HG02885 (cell line): ENCODE measurements around the gene CUEDC1.

ENCODE experiments used
- ATAC-seq: cut with Tn5 transposase; IDR thresholded peaks from one replicate; pipeline ENCODE4 v1.9.1; 2021; ENCODE audit warnings: mild to moderate bottlenecking; ENCODE audit not compliant: unreplicated experiment, poor library complexity

CUEDC1 gene

DNA sequence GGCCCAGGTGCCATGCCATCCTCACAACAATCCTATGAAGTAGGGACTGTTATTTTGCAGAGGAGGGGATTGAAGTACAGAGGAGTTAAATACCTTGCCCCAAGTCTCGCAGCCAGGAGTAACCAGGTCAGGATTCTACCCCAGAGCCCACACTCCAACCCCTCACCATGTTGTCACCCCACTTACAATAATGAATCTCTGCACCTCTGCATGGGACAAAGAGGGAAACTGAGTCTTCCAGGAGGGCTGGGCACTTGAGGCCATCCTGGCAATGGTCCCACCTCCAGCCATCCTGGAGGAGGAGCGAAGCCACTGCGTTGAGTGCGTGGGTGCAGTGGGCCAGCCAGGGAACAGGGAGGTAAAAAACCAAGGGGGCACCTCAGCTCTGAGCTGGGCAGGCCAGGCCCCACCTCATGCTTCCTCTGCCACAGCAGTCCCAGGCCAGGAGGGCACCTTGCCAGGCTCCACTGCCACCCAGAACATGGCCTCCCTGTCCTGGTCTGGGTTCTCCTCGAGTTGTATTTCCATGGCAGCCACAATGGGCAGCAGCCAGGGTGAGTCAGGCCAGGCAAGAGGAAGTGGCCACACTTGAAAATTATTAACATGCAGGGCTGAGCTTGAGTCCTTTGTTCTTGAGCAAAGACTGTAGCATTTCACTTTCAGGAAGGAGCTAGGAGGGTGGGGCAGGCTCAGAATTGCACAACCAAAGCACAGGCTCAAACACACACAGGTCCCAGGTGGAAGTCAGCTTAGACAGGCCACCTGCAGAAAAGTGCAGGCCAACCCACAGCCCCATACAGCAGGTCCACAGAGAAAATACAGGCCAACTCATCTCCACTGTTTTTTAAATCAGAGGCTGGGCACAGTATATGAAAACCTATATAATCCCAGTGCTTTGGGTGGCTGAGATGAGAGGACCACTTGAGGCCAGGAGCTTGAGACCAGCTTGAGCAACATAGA lies 52.1 kb downstream of the CUEDC1 start:
- ATAC-seq: peak; percentile 66

DNA sequence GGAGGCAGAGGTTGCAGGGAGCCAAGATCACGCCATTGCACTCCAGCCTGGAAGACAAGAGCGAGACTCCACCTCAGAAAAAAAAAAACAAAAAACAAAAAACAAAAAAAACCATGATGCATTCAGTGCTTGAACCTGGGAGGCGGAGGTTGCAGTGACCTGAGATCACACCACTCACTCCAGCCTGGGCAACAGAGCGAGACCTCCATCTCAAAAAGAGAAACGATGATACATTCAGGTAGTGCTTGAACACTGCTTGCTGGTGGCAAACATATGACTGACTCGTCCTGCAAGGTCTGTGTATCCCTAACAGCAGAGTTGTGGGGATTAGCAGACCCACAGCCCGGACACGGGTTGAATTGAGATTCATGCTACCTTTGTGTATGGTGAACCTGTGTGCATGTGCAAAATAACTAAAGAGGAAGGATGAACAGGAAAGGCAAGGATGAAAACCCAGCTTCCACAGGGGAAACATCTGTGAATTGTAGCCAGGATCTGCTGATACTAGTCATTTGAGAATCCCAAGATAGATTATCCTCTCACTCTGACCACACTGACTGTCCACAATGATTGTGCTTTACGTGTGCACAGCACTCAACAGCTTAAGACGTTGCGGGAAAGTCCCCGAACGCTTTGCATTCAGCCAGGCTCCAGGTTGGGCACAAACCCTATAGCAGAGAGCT lies 53.0 kb downstream of the CUEDC1 start:
- ATAC-seq: peak; percentile 66

DNA sequence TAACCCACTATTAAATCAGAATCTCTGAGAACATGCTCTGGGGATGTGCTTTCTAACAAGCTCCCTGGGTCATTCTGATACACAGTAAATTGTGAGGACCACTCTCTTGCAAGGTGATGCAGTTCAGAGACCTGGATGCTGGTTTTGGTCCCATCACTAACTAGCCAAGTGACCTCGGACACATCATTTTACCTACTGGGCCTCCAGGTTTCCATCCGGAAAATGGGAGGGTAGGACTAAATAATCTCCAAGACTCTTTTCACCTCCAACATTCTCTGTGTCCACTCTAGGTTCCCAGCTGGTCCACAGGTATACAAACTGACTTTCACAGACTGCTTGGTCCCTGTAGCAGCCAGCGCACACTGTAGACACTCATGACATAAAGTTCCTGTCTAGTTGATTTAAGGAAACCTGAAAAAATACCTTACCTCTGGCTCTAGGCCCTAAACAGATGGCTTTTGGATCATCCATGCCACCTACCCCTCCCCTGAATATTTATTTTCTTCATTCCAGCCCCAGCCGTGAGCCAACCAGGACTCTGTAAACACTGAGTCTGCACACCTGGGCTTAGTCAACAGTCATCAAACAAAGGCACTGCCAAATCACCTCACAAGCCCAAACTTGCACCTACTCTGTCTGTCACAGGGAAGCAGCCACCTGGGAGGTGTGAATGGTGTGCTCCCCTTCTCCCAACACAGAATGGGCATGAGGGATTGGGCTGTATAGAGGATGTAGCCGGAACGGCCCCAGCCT lies 54.0 kb downstream of the CUEDC1 start:
- ATAC-seq: no peak

DNA sequence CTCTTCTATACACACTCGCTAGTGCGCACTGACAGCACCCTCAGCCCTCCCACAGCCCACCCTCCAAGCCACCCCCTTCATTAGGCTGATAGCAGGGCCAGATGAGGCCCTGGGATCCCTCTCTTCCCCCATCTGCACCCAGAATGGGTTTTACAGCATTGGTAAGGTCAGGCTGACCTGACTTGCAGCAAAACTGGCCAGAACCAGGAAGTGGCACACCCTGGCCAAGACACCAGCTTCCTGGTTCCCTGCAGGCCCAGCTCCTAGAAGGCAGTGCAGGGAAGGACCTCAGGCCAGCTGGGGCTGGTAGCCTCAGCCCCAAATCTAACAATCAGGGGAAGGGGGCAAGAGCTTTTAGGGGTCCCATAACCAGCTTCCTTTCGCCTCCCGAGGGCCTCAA lies 55.4 kb downstream of the CUEDC1 start:
- no peak for ATAC-seq

DNA sequence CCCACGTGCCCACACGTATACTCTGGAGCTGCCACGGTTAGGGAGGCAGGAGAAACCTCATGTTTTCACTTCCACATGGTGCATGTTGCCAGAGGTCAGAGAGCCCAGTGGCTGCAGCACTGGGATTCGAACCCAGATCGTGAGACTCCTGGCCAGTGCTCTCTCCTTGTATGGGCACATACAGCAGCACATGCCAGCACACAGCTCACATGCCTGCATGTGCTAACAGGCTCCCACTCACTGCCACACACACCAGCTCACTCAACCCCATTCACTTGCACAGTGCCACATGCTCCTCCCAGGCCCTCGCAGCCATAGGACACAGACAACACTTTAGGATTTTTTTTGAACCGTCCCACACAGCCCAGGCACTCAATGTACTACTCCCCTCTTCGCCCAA lies 55.8 kb downstream of the CUEDC1 start:
- ATAC-seq: no peak

DNA sequence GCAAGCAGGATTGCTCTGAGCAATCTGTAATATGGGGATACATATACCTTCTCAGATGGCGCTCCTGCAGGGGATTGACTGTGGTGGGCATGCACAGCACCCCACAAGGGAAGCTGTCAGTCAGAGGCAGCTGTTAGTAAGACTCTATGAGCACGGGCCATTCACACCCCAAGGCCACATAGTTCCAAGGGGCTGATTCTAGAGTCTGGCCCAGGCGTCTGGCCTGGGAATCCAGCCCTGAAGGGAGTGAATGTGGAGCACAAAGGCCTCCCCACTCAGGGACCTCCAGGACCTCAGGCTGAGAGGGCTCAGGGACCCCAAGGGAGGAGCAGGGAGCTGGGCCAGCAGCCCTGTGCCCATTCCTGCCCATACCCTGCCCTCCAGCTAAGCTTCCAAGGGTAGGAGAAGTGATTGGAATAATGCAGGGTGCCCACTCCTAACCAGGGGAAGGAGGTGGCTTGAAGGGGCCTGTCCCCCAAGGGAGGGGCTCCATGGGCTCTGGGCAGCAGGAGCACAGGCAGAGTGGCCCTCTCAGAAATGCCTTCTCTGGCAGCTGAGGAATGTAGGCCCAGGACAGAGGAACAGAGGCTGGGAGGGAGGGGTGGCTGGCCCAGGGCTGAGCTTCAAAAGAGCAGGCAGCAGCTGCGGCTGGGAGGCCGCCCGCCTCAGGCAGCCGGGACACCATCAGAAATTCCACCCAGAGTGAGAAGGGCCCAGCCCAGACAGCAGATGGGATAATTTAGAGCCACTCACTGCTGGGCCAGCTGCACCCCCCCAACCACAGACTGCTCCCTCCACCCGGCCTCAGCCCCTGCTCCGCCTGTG lies 56.5 kb downstream of the CUEDC1 start:
- no peak for ATAC-seq

DNA sequence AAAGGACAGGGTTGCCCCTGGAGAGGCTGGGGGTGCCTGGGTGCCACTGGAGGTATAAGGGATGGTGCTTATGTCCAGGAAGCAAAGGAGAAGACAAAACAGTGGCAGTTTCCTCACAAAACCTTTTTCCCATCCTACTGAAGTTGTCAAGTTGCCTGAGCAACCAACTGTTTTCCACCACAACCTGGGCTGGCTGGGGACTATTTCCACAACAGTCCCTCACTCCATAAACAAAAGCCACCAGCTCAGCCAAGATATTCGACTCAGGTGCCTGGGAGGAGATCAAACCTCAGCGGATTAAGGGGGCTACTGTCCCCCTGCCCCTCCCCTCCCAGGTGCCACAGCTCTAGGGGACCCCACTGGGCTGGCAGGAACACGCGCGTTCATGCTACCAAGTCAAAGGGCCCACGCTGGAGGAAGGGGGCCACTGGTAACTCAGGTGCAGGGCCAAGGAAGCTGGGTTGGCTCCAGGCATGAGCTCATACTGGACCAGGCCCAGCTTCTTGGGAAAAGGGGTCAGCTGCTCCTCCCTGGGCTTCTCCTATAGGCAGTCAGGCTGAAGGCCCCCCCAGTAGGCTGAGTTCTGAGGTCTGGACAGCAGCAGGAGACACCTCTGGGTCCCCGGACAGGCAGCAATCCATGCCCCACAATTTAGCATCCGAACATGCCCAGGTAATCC lies 59.7 kb downstream of the CUEDC1 start:
- ATAC-seq: no peak

DNA sequence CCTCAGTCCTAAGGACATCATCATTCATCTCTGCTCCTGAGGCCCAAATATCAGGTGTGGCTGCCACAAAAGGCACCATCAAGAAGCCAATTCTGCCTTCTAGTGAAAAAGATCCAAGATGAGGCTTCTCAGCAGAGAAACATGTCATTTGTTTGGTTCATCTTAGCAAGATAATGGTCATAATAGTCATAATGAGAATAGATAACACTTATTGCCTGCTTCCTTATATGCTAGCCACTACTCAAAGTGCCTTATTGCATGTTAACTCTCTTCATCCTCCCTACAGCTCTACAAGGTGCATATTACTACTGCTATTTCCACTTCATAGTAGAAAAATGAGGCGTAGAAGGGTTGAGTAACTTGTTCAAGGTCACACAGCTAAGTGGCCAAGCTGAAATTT lies 60.4 kb downstream of the CUEDC1 start:
- ATAC-seq: no peak

DNA sequence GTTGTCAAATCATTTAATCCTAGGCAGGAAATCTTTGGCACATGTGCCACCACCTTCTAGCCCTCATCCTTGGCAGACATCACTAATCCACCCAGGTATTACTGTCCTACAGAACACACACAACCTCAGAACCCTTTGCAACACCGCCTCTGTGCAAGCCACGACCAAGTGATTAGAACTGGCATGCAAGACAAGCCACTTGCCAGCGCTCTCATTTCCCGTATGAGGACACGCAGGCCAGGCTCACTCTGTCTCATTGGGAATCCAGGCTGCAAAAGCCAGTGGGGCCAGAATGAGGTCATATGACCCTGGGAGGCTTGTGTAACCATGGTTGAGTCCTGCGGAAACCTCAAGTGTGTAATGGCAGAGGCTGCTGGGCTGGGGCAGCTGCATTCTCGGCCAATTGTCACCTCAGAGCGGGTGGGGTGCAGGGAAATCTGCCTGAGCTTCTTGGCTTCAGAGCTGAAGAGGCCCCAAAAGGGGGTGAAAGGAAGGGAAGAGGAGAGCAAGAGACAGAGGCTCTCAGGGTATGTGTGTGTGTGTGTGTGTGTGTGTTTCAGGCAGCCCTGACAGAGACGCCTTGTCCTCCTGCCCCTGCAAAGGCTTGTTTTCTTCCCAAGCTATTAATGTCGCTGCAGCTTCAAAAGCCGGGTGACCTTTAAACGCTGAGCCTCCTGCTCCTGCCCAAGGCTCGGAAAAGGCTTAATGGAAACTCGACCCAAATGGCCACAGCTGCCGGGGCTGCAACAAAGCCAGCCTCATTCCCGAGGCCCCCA lies 62.2 kb downstream of the CUEDC1 start:
- ATAC-seq: no peak

DNA sequence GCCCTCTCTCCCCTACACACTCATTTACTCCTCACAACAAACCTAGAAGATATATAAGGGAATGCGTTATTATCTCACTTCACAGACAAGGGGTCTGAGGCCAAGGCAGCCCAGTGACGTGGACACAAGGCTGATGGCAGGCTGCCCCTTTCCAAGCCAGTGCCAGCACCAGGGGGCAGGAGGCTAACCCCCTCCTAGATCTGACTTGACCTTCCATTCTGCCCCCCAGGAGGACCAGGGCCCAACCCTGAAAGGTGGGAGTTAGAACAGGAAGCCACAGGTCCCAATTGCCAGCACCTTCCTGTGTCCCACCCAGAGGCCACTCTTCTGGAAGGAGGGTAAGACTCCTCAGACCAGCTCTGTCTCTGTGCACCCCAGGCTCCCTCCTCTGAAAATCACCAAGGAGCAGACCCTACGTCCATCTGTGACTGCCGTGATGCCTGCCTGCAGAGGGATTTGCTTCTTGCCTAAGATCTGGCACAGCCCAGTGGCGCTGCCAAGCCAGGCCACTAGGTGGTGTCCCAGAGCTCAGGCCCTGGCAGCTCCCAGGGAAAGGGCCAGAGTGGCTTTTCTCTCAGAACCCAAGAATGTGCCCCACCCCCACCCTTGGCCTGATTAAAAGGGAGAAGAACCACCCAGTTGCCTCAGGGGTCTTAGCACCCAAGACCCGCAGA lies 62.9 kb downstream of the CUEDC1 start:
- ATAC-seq: peak; percentile 51

DNA sequence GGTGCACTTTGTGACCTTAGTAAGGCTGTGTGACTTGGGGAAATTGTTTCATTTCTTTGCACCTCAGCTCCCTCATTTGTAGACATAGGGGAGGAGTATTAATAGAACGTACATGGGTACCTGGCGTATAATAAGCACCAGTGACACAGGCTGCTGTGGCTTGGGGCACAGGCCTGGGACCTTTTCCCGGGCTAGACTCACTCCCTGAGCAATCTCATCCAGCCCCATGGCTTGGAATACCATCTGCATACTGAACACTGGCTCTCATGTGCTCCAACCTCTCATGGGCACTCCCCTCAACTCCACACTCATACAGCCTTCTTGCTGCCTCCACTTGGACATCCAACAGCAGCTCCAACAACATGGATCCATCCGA lies 64.4 kb downstream of the CUEDC1 start:
- ATAC-seq: no peak

DNA sequence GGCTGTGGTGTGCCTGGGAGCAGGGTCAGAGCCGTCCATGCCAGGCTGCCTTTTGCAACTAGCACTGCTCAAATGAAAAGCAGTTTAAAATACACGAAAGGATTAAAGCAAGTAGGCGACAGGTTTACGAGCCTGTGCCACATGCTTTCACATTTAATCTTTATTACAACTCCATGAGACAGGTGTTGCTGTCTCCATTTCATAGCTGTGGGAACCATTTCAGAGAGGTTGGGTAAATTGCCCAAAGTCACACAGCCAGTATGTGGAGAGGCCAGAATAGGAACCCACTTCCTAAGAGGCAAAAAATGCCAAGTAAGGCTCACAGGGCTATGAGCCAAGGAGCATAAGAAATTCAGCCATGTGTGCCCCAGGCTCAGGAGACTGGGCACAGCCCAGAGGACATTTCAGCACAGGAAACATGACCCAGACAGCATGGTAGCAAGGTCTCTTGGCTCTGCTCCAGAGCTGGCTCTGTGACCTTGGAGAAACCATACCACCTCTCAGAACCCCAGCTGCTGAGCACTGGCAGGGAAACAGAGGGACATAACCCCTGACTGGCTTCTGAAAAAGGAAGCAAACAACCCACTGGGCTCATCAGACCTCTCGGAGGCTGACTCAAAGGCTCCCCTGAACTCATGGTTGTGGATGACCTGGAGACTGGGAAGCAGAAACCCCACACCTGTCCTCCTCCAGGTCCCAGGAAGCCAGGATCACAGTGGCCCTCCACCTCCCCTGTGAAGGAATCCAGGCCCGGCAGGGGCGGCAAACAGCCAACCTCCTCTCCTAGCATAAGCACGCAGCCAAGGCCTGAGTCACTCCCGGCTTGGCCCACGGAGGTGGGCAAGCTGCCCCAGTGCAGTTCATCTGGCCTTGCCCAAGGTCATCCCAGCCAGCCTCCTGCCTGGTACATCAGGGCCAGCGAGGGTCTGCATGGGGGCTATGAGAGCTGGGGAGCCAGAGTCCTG lies 65.0 kb downstream of the CUEDC1 start:
- ATAC-seq: no peak

DNA sequence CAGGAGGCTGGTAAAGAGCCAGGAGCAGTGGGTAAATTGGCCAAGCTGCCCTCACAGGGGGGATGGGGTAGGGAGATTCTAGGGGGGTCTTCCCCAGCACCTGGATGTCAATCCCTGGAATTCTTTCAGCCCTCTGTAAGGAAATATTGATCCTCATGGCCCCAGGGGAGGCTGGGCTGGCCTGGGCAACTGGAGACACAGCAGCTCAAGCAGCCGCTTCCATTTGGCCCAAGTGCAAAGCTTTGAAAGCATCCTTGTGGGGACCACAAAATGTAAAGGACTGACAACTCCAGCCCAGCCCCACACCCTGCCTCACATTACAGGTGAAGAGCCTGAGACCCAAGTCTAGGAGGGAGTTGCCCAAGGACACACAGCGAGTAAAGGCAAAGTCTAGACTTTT lies 66.0 kb downstream of the CUEDC1 start:
- no peak for ATAC-seq

DNA sequence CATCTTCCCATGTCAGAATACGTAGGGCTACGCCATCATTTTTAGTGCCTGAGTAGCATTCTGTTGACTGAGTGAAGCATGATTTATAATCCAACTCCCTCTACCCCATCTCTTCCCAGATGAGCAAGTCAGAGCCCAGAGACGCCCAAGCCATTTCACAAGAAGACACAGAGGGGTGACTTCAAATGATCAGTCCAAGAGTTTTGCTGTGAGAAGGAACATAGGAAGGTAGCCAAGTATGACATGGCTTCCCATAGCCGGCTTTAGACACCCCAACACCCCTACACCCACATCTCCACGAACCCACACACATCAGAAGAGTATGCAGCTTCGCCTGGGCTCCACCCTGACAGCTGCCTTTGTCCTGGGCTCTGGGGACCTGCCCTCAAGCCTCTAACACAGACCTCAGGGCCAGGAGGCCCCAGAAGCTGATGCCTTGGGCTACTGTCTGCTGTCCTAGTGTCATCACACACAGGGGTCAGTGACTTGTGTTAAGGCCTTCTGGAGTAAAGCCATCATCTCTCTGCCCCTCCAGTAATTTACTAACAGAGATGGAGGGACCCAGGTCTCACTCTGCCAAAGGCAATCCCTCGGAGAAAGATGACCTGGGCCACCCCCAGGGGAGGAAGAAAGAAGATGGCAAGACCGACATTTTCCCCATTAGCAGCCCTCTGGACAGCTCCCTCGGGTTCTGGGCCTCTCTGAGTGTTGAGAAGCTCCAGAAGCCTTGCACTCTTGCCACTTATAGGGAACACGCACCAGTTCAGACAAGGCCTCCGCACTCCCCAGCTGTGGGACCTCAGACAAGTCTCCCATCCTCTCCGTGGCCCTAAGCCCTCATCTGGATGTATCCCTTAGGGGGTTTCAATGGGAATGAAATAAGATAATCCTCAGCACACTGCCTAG lies 66.6 kb downstream of the CUEDC1 start:
- ATAC-seq: no peak

DNA sequence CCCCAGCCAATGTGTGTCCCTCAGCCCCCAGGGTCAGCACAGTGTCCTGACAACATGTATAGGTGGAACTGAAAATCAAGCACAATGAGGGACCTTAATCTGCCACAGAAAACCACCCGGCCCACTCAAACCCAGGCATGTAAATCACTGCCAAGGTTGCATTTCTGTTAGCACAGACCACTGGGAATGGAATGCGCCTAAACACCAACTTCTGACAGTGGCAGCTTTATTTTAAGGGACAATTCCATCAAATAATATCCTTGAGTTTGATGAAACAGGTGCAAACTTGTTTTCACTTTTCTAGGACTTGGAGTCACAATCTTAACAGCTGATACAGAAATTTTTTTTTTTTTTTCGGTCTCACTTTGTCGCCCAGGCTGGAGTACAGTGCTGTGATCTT lies 68.1 kb downstream of the CUEDC1 start:
- no peak for ATAC-seq

DNA sequence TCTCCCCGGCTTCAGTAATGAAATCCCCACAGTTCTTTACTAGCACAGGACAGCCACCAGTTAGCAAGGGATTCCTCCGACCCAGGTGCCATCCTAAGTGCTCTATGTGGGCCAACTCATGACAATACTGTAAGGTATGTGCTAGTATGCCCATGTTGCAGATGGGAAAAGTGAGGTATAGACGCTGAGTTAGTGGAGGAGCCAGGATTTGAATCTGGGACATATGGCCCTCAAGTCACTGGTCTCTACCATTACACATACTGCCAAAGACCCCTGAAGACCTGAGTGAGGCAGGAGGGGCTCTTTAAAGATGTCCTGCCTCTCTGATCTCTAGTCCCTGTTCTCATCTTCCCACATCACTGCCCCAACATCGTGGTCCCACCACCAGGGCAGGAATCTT lies 69.2 kb downstream of the CUEDC1 start:
- no peak for ATAC-seq
